GM08714 (cell line): ENCODE measurements around the gene TMEM198.

Source experiments
- H3K4me3 ChIP-seq: fragments of 200-500 bp; sonication (Bioruptor generic); 2 replicates; pipeline ENCODE4 v1.5.1; 2014; ENCODE audit warnings: mild to moderate bottlenecking, low read length, inconsistent platforms
- ZNF274 ChIP-seq: IDR thresholded peaks from 2 replicates; pipeline ENCODE4 v1.6.1; 2012; ENCODE audit warnings: mild to moderate bottlenecking, low read depth, low read length

TMEM198 gene, protein sequence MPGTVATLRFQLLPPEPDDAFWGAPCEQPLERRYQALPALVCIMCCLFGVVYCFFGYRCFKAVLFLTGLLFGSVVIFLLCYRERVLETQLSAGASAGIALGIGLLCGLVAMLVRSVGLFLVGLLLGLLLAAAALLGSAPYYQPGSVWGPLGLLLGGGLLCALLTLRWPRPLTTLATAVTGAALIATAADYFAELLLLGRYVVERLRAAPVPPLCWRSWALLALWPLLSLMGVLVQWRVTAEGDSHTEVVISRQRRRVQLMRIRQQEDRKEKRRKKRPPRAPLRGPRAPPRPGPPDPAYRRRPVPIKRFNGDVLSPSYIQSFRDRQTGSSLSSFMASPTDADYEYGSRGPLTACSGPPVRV

DNA sequence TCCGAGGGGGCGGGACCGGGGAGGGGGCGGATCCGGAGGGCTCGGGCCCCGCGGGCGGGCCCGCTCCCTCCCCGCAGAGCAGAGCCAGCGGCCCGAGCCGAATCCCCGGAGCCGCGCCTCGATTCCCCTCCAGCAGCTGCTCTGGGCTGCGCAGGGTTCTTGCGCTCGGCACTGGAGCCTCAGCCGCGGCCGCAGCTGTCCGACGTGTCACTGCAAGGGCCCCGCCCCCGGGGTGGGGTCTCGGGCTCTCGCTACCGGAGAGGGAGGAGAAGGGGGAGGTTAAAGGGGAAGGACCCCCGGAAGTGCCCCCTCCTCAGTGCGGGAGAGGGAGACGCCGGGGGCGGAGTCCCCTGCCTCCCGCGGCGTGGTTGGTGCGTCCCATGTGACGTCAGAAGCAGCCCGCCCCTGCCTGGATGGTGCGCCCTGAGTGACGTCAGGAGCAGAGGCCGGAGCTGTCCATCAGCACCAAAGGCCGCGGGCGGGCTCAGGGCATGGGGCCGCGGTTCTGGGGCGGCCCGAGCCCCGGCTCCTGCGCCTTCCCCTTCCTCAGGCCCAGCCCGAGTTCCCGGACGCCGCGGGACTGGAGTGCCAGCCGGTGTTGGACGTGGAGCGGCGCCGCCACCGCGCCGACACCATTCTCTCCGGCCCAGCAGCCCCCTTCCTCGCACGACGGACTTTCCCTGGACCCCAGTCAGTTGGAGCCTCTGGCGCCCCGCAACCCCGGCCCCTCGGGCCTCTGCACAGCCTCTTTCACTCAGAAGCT is at the start of gene TMEM198, which contains the start of gene CHPF:
TSS of gene TMEM198 (plus strand) at position 433 of the 763 bp plus-strand sequence. CDS start 700 bp downstream, outside the sequence.
TSS of gene CHPF (minus strand) at position 214 of the 763 bp plus-strand sequence. CDS start 271 bp downstream, outside the sequence.
- no peak for TF ChIP-seq ZNF274
- H3K4me3 ChIP-seq: peak within 1 kb of the TSS; percentile 67

DNA sequence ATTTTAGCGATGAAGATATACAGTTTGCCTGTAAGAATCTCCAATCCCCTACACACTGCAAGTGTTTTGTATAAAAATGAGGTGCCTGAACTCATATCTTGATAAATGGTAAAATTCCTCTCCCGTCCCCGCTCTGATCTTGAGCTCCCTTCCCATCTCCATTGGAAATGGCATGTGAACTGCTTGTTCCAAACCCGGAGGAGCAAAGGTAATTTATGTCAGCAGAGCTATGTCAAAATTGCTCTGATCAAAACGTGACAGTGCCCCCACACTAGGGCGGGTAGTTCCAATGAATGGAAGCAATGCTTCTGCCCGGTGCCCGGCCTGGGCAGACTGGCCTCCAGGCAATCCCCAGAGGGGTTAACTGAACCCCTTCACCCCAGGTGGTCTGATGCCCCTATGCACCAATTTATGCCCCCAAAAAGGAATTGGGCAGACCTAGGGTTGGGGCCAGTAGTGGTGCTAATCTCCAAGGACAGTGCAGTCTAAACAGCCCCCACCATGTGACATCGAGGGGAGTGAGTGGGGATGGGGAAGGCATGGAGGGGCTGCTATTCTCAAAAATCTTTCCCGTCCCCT is 48.8 kb upstream of the TMEM198 start:
- TF ChIP-seq ZNF274: no peak
- H3K4me3 ChIP-seq: no peak overlapping the region

DNA sequence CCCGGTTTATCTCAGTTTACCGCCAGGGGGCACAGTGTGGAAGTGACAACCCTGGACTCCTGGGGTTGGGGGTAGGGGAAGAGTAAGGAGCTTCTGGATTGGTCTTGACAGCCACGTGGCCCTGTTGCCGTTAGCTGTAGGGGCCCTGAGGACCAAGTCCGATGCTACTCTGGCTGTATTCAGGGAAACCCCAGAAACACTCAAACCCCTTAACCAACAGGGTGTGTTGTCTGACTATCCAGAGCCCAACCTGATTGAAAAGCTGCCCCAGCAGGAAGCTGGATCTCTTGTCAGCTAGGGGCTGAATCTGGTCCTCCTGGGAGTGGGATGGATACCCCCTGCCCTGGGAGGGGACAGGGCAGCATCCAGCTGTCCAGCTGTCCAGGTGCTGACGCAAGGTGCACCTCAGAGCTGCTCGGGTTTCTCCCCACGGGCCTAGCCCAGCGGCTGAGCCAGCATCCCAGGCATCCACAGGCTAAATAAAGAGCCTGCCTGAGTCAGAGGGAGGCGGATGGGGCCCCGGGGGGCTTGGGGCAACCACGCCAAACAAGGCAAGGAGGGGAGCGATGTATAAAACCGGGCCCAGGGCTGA is 48.2 kb upstream of the TMEM198 start:
- H3K4me3 ChIP-seq: no peak overlapping the region
- no peak for TF ChIP-seq ZNF274

DNA sequence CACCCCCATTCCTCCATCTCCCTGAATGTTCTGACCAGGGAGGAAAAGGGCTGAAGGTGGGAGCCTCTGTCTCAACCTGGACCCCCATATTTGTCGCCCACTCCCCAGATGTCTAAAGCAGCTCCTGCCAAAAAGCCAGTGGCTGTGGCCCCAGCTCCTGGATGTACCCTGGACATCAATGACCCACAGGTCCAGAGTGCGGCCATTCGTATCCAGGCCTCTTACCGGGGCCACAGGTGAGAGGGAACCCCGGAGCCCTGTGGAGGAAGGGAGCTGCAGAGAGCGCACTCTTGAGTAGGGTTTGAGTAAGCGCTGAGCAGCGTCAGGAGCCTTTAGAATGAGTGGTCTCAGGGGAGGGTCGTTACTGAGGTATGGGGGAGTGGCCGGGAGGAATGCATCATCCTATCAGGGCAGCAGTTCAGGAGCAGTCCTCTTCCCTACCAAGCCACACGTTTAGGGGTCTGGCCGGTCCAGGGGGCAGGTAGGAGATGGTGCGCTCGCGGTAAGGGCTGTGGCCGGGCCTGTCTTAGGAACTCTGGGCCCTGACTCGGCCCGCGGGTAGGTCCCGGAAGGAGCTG is 47.5 kb upstream of the TMEM198 start:
- TF ChIP-seq ZNF274: no peak
- H3K4me3 ChIP-seq: no peak overlapping the region

DNA sequence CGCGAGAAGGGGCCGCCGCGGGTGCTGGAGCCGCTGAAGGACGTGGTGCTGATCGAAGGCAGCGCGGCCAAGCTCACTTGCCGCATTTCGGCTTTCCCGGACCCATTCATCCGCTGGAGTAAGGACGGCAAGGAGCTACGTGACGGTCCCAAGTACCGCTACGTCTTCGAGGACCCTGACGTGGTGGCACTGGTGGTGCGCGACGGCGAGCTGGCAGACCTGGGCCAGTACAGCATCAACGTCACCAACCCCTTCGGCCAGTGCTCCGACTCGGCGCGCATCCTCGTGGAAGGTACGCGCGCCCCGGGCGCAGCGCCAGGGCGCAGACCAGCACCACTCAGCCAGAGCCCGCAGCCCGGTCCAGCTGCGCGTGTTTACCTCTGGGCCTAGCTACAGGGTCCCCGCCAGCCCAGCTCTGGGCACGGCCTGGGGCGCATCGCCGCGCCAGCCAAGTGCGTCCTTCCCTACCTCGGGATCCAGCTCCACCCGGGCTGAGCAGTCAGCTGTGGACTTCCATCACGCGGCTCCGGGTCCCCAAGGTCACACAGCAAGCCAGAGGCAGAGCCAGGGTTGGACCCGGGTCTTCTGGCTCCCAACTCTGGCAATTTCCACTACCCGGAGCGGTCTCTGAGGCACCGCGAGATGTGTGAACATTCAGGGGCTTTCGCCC is 46.9 kb upstream of the TMEM198 start:
- no peak overlapping the region for H3K4me3 ChIP-seq
- TF ChIP-seq ZNF274: no peak

DNA sequence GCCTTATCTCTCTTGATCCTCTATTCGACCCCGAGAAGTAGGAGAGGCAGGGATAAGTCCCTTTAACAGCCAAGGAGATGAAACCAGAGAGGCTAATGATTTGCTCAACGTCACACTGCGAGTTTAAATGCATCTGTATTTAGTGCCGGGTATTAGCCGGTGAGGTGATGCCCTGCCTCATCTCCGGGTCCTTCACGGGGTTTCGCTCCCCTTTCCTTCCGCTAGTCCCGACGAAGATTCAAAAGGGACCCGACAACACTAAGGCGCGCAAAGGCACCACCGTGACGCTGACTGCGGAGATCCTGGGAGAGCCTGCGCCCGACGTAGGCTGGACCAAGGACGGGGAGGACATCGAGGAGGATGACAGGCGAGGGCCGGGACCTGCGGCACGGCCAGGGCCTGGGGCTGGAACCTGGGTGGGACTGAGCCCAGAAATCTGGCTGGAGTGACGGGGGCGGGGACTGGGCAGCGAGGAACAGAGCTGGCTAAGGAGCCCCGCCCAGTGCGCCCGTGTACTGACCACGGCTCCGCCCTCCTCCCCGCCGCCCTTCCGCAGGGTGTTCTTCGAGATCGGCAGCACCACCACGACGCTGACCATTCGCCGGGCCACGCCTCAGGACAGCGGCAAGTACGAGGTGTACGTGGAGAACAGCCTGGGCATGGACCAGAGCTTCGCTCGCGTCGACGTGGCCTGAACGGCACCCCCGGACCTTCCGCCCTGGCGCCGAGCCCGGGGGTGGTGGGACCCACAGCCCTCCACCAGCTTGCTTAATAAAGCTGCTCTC is 46.1 kb upstream of the TMEM198 start:
- peak overlapping the region; percentile 96; the same call in 1 of the 2 replicates for H3K4me3 ChIP-seq
- TF ChIP-seq ZNF274: no peak

DNA sequence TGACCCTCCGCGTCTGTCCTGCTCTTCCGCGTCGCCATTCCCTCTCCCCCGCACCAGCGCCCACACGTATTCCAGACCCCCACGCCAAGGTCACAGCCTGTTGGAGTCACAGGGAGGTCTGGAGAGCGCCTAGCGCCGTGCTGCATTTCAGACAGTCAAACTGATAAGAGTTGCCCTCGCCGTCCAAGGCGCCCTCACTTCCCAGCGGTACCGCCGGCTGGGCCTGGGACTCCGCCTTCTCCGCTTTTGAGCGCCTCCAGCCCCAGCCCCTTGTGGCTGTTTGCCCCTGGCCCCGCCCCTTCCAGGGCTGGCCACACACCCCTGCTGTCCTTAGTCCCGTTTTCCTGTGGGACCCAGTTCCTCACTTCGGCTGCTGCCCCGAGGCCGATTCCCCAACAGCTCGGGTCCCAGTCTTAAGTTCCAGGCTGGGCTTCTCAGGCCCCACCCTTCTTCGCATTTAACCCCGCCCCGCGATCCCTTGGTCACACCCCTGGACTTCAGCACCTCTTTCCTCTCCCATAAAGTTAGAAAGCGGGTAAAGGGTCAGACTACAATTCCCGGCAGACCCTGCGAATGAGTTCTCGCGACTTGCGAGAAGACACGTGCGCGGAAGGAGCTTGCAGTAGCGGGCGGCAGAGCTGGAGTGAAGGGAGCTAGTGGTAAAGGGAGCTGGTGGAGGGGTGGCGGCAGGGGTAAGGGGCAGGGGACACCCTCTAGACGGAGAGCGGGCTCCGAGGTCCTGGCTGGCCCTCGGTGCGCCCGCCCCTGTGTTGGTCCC is 45.4 kb upstream of the TMEM198 start, which contains the start of gene GMPPA:
TSS of gene GMPPA (plus strand) at position 612 of the 778 bp plus-strand sequence. CDS start 1,085 bp downstream, outside the sequence.
- peak within 1 kb of the TSS; percentile 96 for H3K4me3 ChIP-seq

DNA sequence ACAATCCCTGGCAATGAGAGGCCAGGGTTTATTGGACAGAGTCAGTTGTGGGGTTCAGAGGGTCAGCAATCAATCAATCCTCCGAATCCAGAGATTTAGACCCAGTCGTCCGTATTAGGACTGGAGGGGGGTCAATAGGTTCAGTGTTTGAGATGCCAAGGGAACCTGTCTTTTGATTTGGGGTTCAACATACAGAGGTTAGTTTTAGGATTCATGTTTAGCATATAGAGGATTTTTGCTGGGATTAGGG is 44.8 kb upstream of the TMEM198 start:
- peak overlapping the region; percentile 96 for H3K4me3 ChIP-seq

More for the DNA sequence above, 45.4 kb upstream of the TMEM198 start, which contains the start of gene GMPPA:
- no peak for TF ChIP-seq ZNF274

DNA sequence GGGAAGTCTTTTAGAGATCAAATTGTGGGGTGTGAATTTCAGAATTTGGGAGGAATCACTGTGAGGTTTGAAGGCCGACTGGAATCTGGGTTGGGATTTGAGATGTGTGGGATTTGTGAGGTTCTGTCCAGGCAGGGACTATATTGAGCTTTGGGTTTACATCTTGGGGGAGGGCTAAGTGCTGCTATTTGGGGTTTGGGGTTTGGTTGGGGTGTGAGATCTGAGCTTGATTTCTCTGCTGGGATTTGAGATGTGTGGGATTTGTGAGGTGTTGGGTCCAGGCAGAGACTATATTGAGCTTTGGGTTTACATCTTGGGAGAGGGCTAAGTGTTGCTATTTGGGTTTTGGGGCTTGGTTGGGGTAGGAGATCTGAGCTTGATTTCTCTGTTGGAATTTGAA is 44.3 kb upstream of the TMEM198 start:
- no peak for TF ChIP-seq ZNF274

More for the DNA sequence above, 44.8 kb upstream of the TMEM198 start:
- no peak for TF ChIP-seq ZNF274

DNA sequence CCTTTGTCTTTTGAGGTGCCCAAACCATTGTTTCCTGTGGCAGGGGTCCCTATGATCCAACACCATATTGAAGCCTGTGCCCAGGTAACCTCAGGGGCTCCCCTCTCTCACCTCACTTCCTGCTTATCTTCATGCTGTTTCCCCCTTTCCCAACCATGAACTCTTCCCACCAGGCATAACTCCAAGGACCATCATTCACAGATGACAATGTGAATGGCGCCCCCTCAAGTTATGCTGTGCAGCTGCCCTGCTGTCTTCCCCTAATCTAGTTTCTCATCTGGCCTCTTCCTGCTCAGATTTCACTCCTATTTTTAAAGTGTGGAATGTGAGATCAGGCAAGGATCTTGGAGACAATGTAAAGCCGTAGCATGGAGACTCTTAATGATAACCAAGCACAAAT is 43.7 kb upstream of the TMEM198 start:
- no peak for TF ChIP-seq ZNF274
- H3K4me3 ChIP-seq: peak overlapping the region; percentile 96; the same call in 1 of the 2 replicates

More for the DNA sequence above, 44.3 kb upstream of the TMEM198 start:
- H3K4me3 ChIP-seq: peak overlapping the region; percentile 96

DNA sequence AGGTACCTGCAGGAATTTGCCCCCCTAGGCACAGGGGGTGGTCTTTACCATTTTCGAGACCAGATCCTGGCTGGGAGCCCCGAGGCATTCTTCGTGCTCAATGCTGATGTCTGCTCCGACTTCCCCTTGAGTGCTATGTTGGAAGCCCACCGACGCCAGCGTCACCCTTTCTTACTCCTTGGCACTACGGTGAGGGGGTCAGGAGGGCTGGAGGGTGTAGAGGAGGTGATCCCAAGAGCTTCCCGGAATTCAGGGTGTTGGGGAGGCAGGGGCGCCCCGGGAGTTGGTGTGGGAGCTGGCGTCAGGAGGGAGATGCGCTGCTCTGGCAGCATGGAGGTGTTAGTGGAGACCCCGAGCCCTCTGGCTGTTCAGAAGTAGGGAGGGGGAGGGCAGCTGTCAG is 42.0 kb upstream of the TMEM198 start:
- TF ChIP-seq ZNF274: no peak
- H3K4me3 ChIP-seq: no peak overlapping the region

DNA sequence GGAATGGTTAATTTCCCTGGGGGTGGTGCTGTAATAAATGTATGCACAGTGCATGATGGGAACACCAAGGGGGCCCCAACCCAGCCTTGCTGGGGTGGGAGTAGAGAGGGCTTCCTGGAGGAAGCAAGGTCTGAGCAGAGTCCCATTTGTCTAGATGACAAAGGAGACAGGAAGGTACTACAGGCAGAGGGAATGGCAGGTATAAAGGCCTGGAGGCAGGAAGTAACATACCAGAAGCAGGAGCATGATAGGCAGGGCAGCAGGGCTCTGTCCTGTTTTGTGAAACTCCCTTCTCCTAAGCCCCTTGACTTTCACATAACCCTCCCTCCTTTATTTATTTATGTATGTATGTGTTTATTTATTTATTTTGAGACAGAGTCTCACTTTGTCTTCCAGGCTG is 41.2 kb upstream of the TMEM198 start:
- H3K4me3 ChIP-seq: no peak overlapping the region
- no peak for TF ChIP-seq ZNF274

DNA sequence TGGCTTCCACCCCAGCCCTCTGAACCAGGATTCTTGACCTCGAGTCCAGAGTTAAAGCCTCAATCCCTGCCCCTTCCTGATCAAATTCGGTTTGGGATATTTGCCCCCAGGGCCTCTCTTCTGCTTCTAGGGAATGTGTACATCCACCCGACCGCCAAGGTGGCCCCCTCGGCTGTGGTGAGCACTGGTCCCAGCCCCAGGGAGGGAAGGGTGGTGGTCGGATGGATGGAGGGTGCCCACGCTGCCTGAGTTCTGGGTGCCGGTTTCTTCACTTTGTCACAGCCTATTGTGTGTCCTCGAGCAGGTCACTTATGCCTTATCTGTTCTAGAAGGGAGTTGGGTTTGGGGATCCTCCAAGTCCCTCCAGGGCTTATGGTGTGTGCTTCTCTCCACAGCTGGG is 38.2 kb upstream of the TMEM198 start:
- TF ChIP-seq ZNF274: no peak
- H3K4me3 ChIP-seq: no peak overlapping the region
